Measurements from ENCODE around the gene MAN2C1.

Gene MAN2C1

GRCh38 chr15:75367913-75368688, at the start of gene MAN2C1:
TSS of gene MAN2C1 (minus strand) at chr15:75368607. CDS start at chr15:75368583, 24 bp downstream.
- ATAC-seq = peak; percentile 94
- TF ChIP-seq PATZ1 (CRISPR knock-in tag; IDR thresholded peaks at IDR 0.05; ENCODE audit: borderline replicate concordance) (no peak), TCF4 (CRISPR knock-in tag; IDR thresholded peaks at IDR 0.05; ENCODE audit: borderline replicate concordance) (peak; percentile 17; the same call in 1 of the 2 replicates)

- no peak for TF ChIP-seq SNAI2 (CRISPR knock-in tag; IDR thresholded peaks at IDR 0.05)
- TF ChIP-seq ZC3H10 (CRISPR knock-in tag; IDR thresholded peaks at IDR 0.05) = no peak
- TF ChIP-seq CREB5 (CRISPR knock-in tag; IDR thresholded peaks at IDR 0.05; ENCODE audit: low read depth) = no peak
- TF ChIP-seq ARNTL (CRISPR knock-in tag; IDR thresholded peaks at IDR 0.05; ENCODE audit: borderline replicate concordance, low read depth) = no peak
- TF ChIP-seq PATZ1 (CRISPR knock-in tag; IDR thresholded peaks at IDR 0.05; ENCODE audit: borderline replicate concordance) = no peak
- no peak for ATAC-seq
Observed at GRCh38 chr15:75416584-75416983, 48.2 kb upstream of the MAN2C1 start.

GRCh38 chr15:75410196-75410595, 41.8 kb upstream of the MAN2C1 start:
- TF ChIP-seq ZFP30 (CRISPR knock-in tag; IDR thresholded peaks at IDR 0.05) (no peak), CREB5 (CRISPR knock-in tag; IDR thresholded peaks at IDR 0.05; ENCODE audit: low read depth) (no peak), TOX (CRISPR knock-in tag; IDR thresholded peaks at IDR 0.05; ENCODE audit: borderline replicate concordance) (no peak), ZNF8 (CRISPR knock-in tag; IDR thresholded peaks at IDR 0.05) (no peak), ZFP3 (CRISPR knock-in tag; IDR thresholded peaks at IDR 0.05) (no peak), GLIS3 (CRISPR knock-in tag; IDR thresholded peaks at IDR 0.05) (no peak), CSDC2 (CRISPR knock-in tag; IDR thresholded peaks at IDR 0.05) (no peak), CSRNP3 (CRISPR knock-in tag; IDR thresholded peaks at IDR 0.05) (no peak), RARB (CRISPR knock-in tag; IDR thresholded peaks at IDR 0.05) (no peak), ZNF565 (CRISPR knock-in tag; conservative IDR thresholded peaks at IDR 0.05; ENCODE audit: low read depth) (no peak), ARNTL (CRISPR knock-in tag; IDR thresholded peaks at IDR 0.05; ENCODE audit: borderline replicate concordance, low read depth) (no peak), ESRRG (CRISPR knock-in tag; IDR thresholded peaks at IDR 0.05) (no peak), OSR1 (CRISPR knock-in tag; IDR thresholded peaks at IDR 0.05) (no peak), TCF4 (CRISPR knock-in tag; IDR thresholded peaks at IDR 0.05; ENCODE audit: borderline replicate concordance) (no peak), PATZ1 (CRISPR knock-in tag; IDR thresholded peaks at IDR 0.05; ENCODE audit: borderline replicate concordance) (no peak), POU6F1 (CRISPR knock-in tag; IDR thresholded peaks at IDR 0.05; ENCODE audit: borderline replicate concordance, low read depth) (no peak), PPARA (CRISPR knock-in tag; IDR thresholded peaks at IDR 0.05; ENCODE audit: borderline replicate concordance) (no peak)
- no peak for ATAC-seq

Data from SK-N-SH treated with all-trans-retinoic acid at 6 μM for 48 hours (cell line).